WTC11 (cell line): Measurements from ENCODE around the gene PGM2. TPM values are rescaled to one million over a fixed set of nuclear protein-coding genes. Genes with fewer than 3 reads are reported as not detected.

ENCODE experiments used
- ATAC-seq: fragments of 200-7000 bp; cut with Tn5 transposase; 2 replicates; pipeline ENCODE4 v1.10.0; 2021; ENCODE audit warnings: mild to moderate bottlenecking, moderate library complexity
- CTCF ChIA-PET: fragments of 300-600 bp; sonication (Branson Sonifier 250); formaldehyde crosslinking; loops from one replicate; lab custom pipeline; 2021; ENCODE audit warnings: antibody characterized with exemption; lab: Charles Lee
- POLR2A ChIA-PET: fragments of 350-600 bp; sonication (Branson Sonifier 250); formaldehyde crosslinking; loops from one replicate; lab custom pipeline; 2021; ENCODE audit warnings: antibody characterized with exemption; lab: Charles Lee
- DNase-seq: peaks from one replicate; pipeline ENCODE4 v3.0.0; 2021; ENCODE audit warnings: low spot score
- H3K27ac Mint-ChIP-seq: 2 replicates; pipeline ENCODE4 v1.8.0; 2021; ENCODE audit warnings: mixed read lengths
- H3K27me3 Mint-ChIP-seq: 2 replicates; pipeline ENCODE4 v1.8.0; 2021; ENCODE audit warnings: low read depth, mild to moderate bottlenecking, moderate library complexity, mixed read lengths
- H3K36me3 Mint-ChIP-seq: 2 replicates; pipeline ENCODE4 v1.8.0; 2021; ENCODE audit warnings: mixed read lengths
- H3K4me1 Mint-ChIP-seq: 2 replicates; pipeline ENCODE4 v1.8.0; 2022; ENCODE audit warnings: mixed read lengths
- H3K4me3 Mint-ChIP-seq: 2 replicates; pipeline ENCODE4 v1.8.0; 2021; ENCODE audit warnings: mild to moderate bottlenecking, moderate library complexity, mixed read lengths
- H3K9me3 Mint-ChIP-seq: 2 replicates; pipeline ENCODE4 v1.8.0; 2021; ENCODE audit warnings: mixed read lengths
- CREB1 ChIP-seq: sonication (generic); formaldehyde crosslinking; IDR thresholded peaks from 2 replicates; pipeline ENCODE4 v1.8.0; 2023; ENCODE audit warnings: mild to moderate bottlenecking, missing genetic modification reagents
- JAZF1 ChIP-seq: fragments of 250-450 bp; sonication (Bioruptor Pico); IDR thresholded peaks from 2 replicates; pipeline ENCODE4 v1.9.0; 2021; ENCODE audit warnings: moderate library complexity, mild to moderate bottlenecking, inconsistent platforms
- MXD4 ChIP-seq: fragments of 250-450 bp; sonication (Bioruptor Pico); IDR thresholded peaks from 2 replicates; pipeline ENCODE4 v1.8.0; 2021; ENCODE audit warnings: mild to moderate bottlenecking, moderate library complexity, borderline replicate concordance
- NFE2L1 ChIP-seq: sonication (generic); formaldehyde crosslinking; IDR thresholded peaks from 2 replicates; pipeline ENCODE4 v1.8.1; 2023; ENCODE audit warnings: missing genetic modification reagents
- SOX15 ChIP-seq: fragments of 250-450 bp; sonication (Bioruptor Pico); IDR thresholded peaks from 2 replicates; pipeline ENCODE4 v1.9.0; 2021; ENCODE audit warnings: mild to moderate bottlenecking
- TEAD1 ChIP-seq: sonication (generic); formaldehyde crosslinking; IDR thresholded peaks from 2 replicates; pipeline ENCODE4 v1.8.0; 2022; ENCODE audit warnings: mild to moderate bottlenecking, missing genetic modification reagents
- ZNF121 ChIP-seq: sonication (generic); formaldehyde crosslinking; IDR thresholded peaks from 2 replicates; pipeline ENCODE4 v1.8.0; 2023; ENCODE audit warnings: missing genetic modification reagents
- total RNA-seq: library from RNA; stranded (reverse); gene quantifications from 3 replicates; pipeline ENCODE4 v1.2.3, GENCODE V29; 2021
- TF ChIP-seq, protein P1 (sequence below): sonication (generic); formaldehyde crosslinking; IDR thresholded peaks from 2 replicates; pipeline ENCODE4 v1.8.1; 2023; ENCODE audit warnings: mild to moderate bottlenecking, missing genetic modification reagents, borderline replicate concordance
- TF ChIP-seq, protein P2 (sequence below): sonication (generic); formaldehyde crosslinking; IDR thresholded peaks from 2 replicates; pipeline ENCODE4 v1.8.1; 2022; ENCODE audit warnings: missing genetic modification reagents, borderline replicate concordance
- TF ChIP-seq, protein P3 (sequence below): sonication (generic); formaldehyde crosslinking; IDR thresholded peaks from 2 replicates; pipeline ENCODE4 v1.8.0; 2022; ENCODE audit warnings: mild to moderate bottlenecking, missing genetic modification reagents
- TF ChIP-seq, protein P4 (sequence below): sonication (generic); formaldehyde crosslinking; IDR thresholded peaks from 2 replicates; pipeline ENCODE4 v1.8.0; 2022; ENCODE audit warnings: mild to moderate bottlenecking, missing genetic modification reagents
- TF ChIP-seq, protein P5 (sequence below): sonication (generic); formaldehyde crosslinking; IDR thresholded peaks from 2 replicates; pipeline ENCODE4 v1.8.1; 2023; ENCODE audit warnings: mild to moderate bottlenecking, missing genetic modification reagents
- TF ChIP-seq, protein P6 (sequence below): fragments of 250-450 bp; sonication (Bioruptor Pico); IDR thresholded peaks from 2 replicates; pipeline ENCODE4 v1.8.0; 2021; ENCODE audit warnings: mild to moderate bottlenecking
- TF ChIP-seq, protein P7 (sequence below): fragments of 250-450 bp; sonication (Bioruptor Pico); IDR thresholded peaks from 2 replicates; pipeline ENCODE4 v2.1.2; 2022; ENCODE audit warnings: mild to moderate bottlenecking, moderate library complexity

Gene PGM2
- total RNA-seq, 1 experiment from 2014 or later, result 31.4 TPM

DNA sequence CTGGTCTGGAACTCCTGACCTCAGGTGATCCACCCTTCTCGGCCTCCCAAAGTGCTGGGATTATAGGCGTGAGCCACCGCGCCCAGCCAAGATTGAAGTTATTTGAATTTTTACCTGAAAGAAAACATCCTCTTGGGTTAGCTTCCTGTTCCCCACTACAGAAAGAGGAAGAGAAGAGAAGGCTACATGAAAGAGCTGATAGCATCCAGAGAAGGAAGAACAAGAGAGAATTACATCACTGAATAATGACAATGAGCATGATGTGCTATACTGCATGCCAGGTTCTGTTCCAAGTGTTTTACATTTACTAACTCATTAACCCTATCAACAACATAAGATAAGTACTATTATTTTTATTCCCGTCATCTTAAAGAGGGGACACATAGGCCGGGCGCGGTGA lies 52.9 kb downstream of the PGM2 start (continued):
- TF ChIP-seq, protein P1, sequence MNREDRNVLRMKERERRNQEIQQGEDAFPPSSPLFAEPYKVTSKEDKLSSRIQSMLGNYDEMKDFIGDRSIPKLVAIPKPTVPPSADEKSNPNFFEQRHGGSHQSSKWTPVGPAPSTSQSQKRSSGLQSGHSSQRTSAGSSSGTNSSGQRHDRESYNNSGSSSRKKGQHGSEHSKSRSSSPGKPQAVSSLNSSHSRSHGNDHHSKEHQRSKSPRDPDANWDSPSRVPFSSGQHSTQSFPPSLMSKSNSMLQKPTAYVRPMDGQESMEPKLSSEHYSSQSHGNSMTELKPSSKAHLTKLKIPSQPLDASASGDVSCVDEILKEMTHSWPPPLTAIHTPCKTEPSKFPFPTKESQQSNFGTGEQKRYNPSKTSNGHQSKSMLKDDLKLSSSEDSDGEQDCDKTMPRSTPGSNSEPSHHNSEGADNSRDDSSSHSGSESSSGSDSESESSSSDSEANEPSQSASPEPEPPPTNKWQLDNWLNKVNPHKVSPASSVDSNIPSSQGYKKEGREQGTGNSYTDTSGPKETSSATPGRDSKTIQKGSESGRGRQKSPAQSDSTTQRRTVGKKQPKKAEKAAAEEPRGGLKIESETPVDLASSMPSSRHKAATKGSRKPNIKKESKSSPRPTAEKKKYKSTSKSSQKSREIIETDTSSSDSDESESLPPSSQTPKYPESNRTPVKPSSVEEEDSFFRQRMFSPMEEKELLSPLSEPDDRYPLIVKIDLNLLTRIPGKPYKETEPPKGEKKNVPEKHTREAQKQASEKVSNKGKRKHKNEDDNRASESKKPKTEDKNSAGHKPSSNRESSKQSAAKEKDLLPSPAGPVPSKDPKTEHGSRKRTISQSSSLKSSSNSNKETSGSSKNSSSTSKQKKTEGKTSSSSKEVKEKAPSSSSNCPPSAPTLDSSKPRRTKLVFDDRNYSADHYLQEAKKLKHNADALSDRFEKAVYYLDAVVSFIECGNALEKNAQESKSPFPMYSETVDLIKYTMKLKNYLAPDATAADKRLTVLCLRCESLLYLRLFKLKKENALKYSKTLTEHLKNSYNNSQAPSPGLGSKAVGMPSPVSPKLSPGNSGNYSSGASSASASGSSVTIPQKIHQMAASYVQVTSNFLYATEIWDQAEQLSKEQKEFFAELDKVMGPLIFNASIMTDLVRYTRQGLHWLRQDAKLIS (CRISPR knock-in tag), result no peak
- no peak for TF ChIP-seq SOX15 (CRISPR knock-in tag)
- TF ChIP-seq, protein P2, sequence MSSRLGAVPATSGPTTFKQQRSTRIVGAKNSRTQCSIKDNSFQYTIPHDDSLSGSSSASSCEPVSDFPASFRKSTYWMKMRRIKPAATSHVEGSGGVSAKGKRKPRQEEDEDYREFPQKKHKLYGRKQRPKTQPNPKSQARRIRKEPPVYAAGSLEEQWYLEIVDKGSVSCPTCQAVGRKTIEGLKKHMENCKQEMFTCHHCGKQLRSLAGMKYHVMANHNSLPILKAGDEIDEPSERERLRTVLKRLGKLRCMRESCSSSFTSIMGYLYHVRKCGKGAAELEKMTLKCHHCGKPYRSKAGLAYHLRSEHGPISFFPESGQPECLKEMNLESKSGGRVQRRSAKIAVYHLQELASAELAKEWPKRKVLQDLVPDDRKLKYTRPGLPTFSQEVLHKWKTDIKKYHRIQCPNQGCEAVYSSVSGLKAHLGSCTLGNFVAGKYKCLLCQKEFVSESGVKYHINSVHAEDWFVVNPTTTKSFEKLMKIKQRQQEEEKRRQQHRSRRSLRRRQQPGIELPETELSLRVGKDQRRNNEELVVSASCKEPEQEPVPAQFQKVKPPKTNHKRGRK (CRISPR knock-in tag), result no peak
- TF ChIP-seq ZNF121 (CRISPR knock-in tag), result no peak
- TF ChIP-seq, protein P3, sequence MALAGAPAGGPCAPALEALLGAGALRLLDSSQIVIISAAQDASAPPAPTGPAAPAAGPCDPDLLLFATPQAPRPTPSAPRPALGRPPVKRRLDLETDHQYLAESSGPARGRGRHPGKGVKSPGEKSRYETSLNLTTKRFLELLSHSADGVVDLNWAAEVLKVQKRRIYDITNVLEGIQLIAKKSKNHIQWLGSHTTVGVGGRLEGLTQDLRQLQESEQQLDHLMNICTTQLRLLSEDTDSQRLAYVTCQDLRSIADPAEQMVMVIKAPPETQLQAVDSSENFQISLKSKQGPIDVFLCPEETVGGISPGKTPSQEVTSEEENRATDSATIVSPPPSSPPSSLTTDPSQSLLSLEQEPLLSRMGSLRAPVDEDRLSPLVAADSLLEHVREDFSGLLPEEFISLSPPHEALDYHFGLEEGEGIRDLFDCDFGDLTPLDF (CRISPR knock-in tag), result no peak
- TF ChIP-seq, protein P4, sequence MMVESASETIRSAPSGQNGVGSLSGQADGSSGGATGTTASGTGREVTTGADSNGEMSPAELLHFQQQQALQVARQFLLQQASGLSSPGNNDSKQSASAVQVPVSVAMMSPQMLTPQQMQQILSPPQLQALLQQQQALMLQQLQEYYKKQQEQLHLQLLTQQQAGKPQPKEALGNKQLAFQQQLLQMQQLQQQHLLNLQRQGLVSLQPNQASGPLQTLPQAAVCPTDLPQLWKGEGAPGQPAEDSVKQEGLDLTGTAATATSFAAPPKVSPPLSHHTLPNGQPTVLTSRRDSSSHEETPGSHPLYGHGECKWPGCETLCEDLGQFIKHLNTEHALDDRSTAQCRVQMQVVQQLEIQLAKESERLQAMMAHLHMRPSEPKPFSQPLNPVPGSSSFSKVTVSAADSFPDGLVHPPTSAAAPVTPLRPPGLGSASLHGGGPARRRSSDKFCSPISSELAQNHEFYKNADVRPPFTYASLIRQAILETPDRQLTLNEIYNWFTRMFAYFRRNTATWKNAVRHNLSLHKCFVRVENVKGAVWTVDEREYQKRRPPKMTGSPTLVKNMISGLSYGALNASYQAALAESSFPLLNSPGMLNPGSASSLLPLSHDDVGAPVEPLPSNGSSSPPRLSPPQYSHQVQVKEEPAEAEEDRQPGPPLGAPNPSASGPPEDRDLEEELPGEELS (CRISPR knock-in tag), result no peak
- TF ChIP-seq, all 79 proteins: peak for 0

DNA sequence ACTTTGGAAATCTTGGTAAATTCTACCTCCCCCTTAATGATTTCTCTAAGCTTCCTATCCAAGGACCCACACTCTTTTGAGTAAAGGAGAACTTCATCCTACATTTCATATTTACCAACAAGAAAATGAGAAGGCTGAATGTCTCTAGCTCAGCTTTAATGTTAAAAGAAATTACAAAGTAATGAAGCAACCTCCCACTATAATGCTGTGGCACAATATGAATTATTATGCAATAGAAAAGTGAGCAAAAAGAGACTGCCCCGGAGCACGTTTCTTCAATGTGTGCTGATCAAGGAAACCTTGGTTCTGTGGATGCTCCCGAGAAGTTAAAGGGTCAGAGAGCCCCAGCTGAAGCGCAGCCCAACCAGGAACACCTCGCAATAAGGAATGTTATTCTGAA lies 55.3 kb downstream of the PGM2 start:
- H3K4me1 Mint-ChIP-seq, result peaks cover 6% of the 10 kb centered on the region
- no peak for DNase-seq
- no peak for ATAC-seq
- TF ChIP-seq, protein P5, sequence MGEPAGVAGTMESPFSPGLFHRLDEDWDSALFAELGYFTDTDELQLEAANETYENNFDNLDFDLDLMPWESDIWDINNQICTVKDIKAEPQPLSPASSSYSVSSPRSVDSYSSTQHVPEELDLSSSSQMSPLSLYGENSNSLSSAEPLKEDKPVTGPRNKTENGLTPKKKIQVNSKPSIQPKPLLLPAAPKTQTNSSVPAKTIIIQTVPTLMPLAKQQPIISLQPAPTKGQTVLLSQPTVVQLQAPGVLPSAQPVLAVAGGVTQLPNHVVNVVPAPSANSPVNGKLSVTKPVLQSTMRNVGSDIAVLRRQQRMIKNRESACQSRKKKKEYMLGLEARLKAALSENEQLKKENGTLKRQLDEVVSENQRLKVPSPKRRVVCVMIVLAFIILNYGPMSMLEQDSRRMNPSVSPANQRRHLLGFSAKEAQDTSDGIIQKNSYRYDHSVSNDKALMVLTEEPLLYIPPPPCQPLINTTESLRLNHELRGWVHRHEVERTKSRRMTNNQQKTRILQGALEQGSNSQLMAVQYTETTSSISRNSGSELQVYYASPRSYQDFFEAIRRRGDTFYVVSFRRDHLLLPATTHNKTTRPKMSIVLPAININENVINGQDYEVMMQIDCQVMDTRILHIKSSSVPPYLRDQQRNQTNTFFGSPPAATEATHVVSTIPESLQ, result no peak
- no peak for TF ChIP-seq MXD4 (CRISPR knock-in tag)
- no peak for TF ChIP-seq SOX15 (CRISPR knock-in tag)
- no peak for TF ChIP-seq JAZF1 (CRISPR knock-in tag)
- TF ChIP-seq, protein P6, sequence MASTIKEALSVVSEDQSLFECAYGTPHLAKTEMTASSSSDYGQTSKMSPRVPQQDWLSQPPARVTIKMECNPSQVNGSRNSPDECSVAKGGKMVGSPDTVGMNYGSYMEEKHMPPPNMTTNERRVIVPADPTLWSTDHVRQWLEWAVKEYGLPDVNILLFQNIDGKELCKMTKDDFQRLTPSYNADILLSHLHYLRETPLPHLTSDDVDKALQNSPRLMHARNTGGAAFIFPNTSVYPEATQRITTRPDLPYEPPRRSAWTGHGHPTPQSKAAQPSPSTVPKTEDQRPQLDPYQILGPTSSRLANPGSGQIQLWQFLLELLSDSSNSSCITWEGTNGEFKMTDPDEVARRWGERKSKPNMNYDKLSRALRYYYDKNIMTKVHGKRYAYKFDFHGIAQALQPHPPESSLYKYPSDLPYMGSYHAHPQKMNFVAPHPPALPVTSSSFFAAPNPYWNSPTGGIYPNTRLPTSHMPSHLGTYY (CRISPR knock-in tag), result no peak
- TF ChIP-seq, protein P7, sequence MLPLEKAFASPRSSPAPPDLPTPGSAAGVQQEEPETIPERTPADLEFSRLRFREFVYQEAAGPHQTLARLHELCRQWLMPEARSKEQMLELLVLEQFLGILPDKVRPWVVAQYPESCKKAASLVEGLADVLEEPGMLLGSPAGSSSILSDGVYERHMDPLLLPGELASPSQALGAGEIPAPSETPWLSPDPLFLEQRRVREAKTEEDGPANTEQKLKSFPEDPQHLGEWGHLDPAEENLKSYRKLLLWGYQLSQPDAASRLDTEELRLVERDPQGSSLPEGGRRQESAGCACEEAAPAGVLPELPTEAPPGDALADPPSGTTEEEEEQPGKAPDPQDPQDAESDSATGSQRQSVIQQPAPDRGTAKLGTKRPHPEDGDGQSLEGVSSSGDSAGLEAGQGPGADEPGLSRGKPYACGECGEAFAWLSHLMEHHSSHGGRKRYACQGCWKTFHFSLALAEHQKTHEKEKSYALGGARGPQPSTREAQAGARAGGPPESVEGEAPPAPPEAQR, result no peak
- TF ChIP-seq NFE2L1 (CRISPR knock-in tag), result no peak
- TF ChIP-seq, protein P3 (CRISPR knock-in tag), result no peak
- TF ChIP-seq CREB1, result no peak
- no peak for TF ChIP-seq TEAD1 (CRISPR knock-in tag)
- TF ChIP-seq, all 79 proteins: peak for 0
- H3K27ac Mint-ChIP-seq, result no peak overlapping the region
- CTCF ChIA-PET, result interaction anchor here (1.3 kb wide), 1 partner anchor 153 kb away, joined by 3 read pairs; no protein-coding TSS in a partner anchor
- POLR2A ChIA-PET, result no interaction called here
- no peaks in the 10 kb centered on the region for H3K36me3 Mint-ChIP-seq
- no peaks in the 10 kb centered on the region for H3K9me3 Mint-ChIP-seq
- no peak overlapping the region for H3K4me3 Mint-ChIP-seq
- peaks cover 7% of the 10 kb centered on the region; the same call in 1 of the 2 replicates for H3K27me3 Mint-ChIP-seq
